MCF 10A (cell line): ENCODE measurements around the gene THY1. TPM values are rescaled to one million over a fixed set of nuclear protein-coding genes. Genes with fewer than 3 reads are reported as not detected.

ENCODE experiments used
- BruUV-seq: library from RNA; stranded (reverse); fragments of 400-500 nt; replicated peaks from 2 replicates; lab custom pipeline; 2021; lab: Mats Ljungman, UMichigan
- CTCF ChIA-PET: fragments of 300-600 bp; sonication (Branson Sonifier 250); formaldehyde crosslinking; extraction: SDS; loops from one replicate; lab custom pipeline; 2021; ENCODE audit warnings: antibody characterized with exemption, inconsistent platforms; lab: Yijun Ruan, JAX
- POLR2A ChIA-PET: fragments of 300-600, 350-650 bp; sonication (Branson Sonifier 250); formaldehyde crosslinking; extraction: SDS; loops from one replicate; lab custom pipeline; 2020; ENCODE audit warnings: antibody characterized with exemption, inconsistent platforms; lab: Yijun Ruan, JAX
- DNase-seq: peaks from one replicate; pipeline ENCODE4 v3.0.0-alpha.2; 2018; ENCODE audit not compliant: unreplicated experiment
- H3K27ac Mint-ChIP-seq: one replicate; pipeline ENCODE4 v1.8.0; 2022; ENCODE audit warnings: mild to moderate bottlenecking, low read depth, mixed read lengths; ENCODE audit not compliant: unreplicated experiment
- H3K27me3 Mint-ChIP-seq: one replicate; pipeline ENCODE4 v1.8.0; 2022; ENCODE audit warnings: mixed read lengths; ENCODE audit not compliant: insufficient read depth, unreplicated experiment
- H3K36me3 Mint-ChIP-seq: one replicate; pipeline ENCODE4 v1.8.0; 2022; ENCODE audit warnings: mild to moderate bottlenecking, moderate library complexity, mixed read lengths; ENCODE audit not compliant: insufficient read depth, unreplicated experiment
- H3K4me1 Mint-ChIP-seq: one replicate; pipeline ENCODE4 v1.8.0; 2022; ENCODE audit warnings: mixed read lengths; ENCODE audit not compliant: insufficient read depth, unreplicated experiment
- H3K4me3 Mint-ChIP-seq: one replicate; pipeline ENCODE4 v1.8.0; 2022; ENCODE audit warnings: mild to moderate bottlenecking, moderate library complexity, mixed read lengths; ENCODE audit not compliant: unreplicated experiment
- H3K9me3 Mint-ChIP-seq: one replicate; pipeline ENCODE4 v1.8.0; 2022; ENCODE audit warnings: mixed read lengths; ENCODE audit not compliant: unreplicated experiment
- intact Hi-C: fragments of 100-400 bp; cut with micrococcal nuclease; formaldehyde crosslinking; loops from 2 replicates; pipeline ENCODE4 v1.14.1; 2022
- total RNA-seq: library from RNA; stranded (reverse); gene quantifications from 2 replicates; pipeline ENCODE4 v1.2.3, GENCODE V29; 2022
- TF ChIP-seq, protein P1 (sequence below): fragments of 200-600 bp; IDR thresholded peaks from one replicate; pipeline ENCODE4 v1.8.0; 2022; ENCODE audit warnings: antibody characterized with exemption, mild to moderate bottlenecking; ENCODE audit not compliant: unreplicated experiment

The THY1 gene
- total RNA-seq, 1 experiment from 2014 or later = not detected

DNA sequence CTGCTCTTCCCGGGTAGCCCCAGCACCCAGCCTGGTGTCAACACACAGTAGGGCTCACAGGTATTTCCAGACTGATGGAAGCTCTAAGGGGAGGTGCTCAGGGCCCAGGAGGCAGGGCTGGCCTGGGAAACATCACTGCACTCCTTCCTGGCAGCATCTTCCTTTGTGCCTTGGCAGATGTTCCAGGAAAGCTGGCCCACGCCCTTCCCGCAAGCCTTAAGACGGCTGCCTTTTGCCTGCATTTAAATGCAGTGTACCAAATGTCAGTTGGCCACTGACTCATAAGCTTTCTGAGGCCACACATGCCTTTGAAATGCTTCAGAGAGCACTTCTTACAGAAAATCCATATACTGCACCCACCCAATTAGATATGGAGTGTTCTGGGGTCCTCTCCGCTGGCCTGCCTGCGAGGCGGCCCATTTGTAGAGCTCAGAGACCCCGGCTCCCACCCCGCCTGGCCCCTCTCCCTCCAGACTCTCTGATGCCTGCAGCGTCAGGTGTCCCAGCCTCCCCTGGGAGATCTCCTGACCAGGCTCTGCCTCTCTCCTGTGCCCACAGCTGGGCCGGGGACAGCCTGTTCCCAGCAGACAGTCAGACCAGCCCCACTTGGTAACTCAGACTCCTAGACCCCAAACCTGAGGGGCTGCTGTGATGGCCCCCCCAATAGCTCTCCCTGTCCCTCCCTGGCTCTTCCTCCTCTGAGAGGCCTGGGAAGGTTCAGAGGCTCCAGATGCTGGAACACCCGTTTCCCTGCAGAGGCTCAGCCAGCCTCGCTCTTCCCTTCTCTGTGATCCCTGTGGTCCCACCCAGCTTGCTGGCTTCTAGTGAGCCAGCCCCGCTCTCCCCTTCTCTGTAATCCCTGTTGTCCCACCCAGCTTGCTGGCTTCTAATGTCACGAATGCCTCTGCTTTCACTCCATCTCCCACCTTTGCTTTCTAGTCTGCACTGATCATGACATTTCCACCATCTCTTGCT is 47.6 kb upstream of the THY1 start:
- intact Hi-C loops = loop anchor here (2.0 kb wide), 1 partner anchor 54 kb away; no protein-coding TSS in a partner anchor
- ChIA-PET CTCF (interaction anchor here (0.6 to 4.5 kb wide), 16 partner anchors 25 to 473 kb away, joined by 3 to 22 read pairs (median 3); partner anchors contain the start of genes C1QTNF5 and USP2), POLR2A (interaction anchor here (0.7 to 1.7 kb wide), 8 partner anchors 37 to 109 kb away, joined by 3 to 11 read pairs (median 4); partner anchors contain the start of gene USP2)
- peak; percentile 85 for DNase-seq
- H3K4me1 Mint-ChIP-seq = peaks cover 21% of the 10 kb centered on the region
- BruUV-seq = no TSS peak
- H3K27ac Mint-ChIP-seq = peak overlapping the region; percentile 95
- H3K36me3 Mint-ChIP-seq = no peaks in the 10 kb centered on the region
- peaks cover under 1% of the 10 kb centered on the region for H3K9me3 Mint-ChIP-seq
- TF ChIP-seq, protein P1, sequence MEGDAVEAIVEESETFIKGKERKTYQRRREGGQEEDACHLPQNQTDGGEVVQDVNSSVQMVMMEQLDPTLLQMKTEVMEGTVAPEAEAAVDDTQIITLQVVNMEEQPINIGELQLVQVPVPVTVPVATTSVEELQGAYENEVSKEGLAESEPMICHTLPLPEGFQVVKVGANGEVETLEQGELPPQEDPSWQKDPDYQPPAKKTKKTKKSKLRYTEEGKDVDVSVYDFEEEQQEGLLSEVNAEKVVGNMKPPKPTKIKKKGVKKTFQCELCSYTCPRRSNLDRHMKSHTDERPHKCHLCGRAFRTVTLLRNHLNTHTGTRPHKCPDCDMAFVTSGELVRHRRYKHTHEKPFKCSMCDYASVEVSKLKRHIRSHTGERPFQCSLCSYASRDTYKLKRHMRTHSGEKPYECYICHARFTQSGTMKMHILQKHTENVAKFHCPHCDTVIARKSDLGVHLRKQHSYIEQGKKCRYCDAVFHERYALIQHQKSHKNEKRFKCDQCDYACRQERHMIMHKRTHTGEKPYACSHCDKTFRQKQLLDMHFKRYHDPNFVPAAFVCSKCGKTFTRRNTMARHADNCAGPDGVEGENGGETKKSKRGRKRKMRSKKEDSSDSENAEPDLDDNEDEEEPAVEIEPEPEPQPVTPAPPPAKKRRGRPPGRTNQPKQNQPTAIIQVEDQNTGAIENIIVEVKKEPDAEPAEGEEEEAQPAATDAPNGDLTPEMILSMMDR = no peak
- H3K27me3 Mint-ChIP-seq = peaks cover under 1% of the 10 kb centered on the region
- H3K4me3 Mint-ChIP-seq = peak overlapping the region; percentile 35

DNA sequence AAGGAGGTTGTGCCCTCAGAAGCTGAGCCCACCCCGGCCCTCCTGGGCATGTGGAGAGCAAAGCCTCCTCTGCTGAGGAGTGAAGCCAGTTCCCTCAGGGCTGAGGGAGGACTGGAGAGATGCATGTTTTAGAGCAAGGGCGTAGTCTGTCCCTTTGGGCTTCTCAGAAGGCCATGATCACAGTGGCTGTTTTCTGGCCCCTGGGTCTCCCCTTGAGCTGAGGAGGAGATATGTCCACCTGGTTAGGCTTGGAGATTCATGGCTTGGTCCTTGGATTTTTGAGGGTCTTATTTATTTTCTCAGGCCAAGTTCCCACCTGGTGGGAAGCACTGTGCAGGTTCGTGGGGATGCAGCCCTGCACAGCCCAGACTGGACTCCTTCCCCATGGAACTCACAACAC is 46.5 kb upstream of the THY1 start:
- Mint-ChIP-seq H3K27me3 (no peaks in the 10 kb centered on the region), H3K9me3 (peaks cover 12% of the 10 kb centered on the region), H3K4me3 (no peak overlapping the region), H3K4me1 (peaks cover 13% of the 10 kb centered on the region), H3K27ac (no peak overlapping the region), H3K36me3 (no peaks in the 10 kb centered on the region)
- no peak for DNase-seq
- ChIA-PET CTCF (interaction anchor here (0.7 to 4.5 kb wide), 9 partner anchors 53 to 1477 kb away, joined by 3 to 22 read pairs (median 3); partner anchors contain the start of gene USP2), POLR2A (interaction anchor here (1.3 to 1.7 kb wide), 4 partner anchors 36 to 103 kb away, joined by 4 to 11 read pairs (median 4); partner anchors contain the start of gene USP2)
- intact Hi-C loops = no loop called here
- BruUV-seq = no TSS peak
- TF ChIP-seq, protein P1 = no peak

DNA sequence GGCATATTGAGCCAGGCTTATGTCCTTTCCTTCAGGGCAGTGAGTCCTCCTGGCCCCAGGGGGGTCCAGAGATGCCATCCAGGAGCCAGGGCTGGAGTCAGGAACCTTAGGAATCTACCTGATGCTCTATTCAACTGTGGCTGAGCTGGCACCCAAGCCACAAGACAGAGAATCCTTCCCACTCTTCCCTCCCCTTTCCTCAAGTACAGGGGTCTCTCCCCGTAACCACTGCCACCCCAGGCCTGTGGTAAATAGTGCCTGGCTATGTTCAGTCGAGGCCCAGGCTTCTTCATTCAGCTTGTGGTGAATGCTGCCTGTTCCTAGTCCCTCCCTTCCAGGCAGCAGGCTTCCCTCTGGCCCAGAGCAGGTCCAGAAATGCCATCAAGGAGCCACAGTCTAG is 45.5 kb upstream of the THY1 start:
- Mint-ChIP-seq H3K4me3 (no peak overlapping the region), H3K9me3 (peaks cover 19% of the 10 kb centered on the region), H3K27me3 (no peaks in the 10 kb centered on the region), H3K36me3 (no peaks in the 10 kb centered on the region), H3K27ac (no peak overlapping the region), H3K4me1 (peaks cover 13% of the 10 kb centered on the region)
- CTCF ChIA-PET = interaction anchor here (1.0 to 4.5 kb wide), 2 partner anchors 87 to 94 kb away, joined by 3 to 22 read pairs; partner anchors contain the start of gene USP2
- DNase-seq = no peak
- intact Hi-C loops = no loop called here
- BruUV-seq = no TSS peak
- TF ChIP-seq, protein P1 = no peak
- POLR2A ChIA-PET = no interaction called here
